HFF-Myc (cell line): ENCODE results near the gene ANGPTL2.

ENCODE experiments used
- DNase-seq: peaks from one replicate; pipeline ENCODE4 v3.0.0-alpha.2; 2011; ENCODE audit warnings: low read depth; ENCODE audit errors: extremely low read depth
- H3K4me3 ChIP-seq: replicated peaks from 2 replicates; pipeline ENCODE4 v1.5.1; 2011; ENCODE audit warnings: low read depth, mild to moderate bottlenecking, control low read depth, low read length
- CTCF ChIP-seq: IDR thresholded peaks from 2 replicates; pipeline ENCODE4 v1.5.1; 2012; ENCODE audit warnings: mild to moderate bottlenecking, low read depth, low read length, control low read depth; ENCODE audit errors: missing control alignments

The ANGPTL2 gene

GRCh38 chr9:127135056-127135745 lies 12.8 kb upstream of the ANGPTL2 start:
- DNase-seq = no peak
- no peak for TF ChIP-seq CTCF
- H3K4me3 ChIP-seq = no peak overlapping the region

DNA sequence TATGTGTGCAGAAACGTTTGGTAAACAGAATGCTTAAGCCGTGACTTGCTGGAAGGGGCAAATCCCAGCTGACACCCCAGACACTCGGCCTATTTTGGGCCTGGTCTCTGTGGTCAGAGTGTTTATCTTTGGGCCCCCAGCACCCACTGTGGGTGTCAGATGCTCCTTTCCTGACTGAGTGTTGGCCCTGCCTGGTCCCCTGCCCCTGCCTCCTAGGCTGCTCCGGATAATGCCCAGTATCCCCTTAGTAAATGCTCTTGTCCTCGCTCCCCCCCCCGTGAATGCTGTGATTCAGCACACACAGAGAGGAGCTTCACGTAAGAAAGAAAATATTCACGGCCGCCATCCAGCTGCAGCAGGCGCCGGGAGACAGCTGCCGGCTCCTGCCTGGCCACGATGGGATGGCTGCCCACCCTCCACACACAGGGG lies 11.3 kb upstream of the ANGPTL2 start:
- no peak overlapping the region for H3K4me3 ChIP-seq
- DNase-seq = no peak
- TF ChIP-seq CTCF = no peak

DNA sequence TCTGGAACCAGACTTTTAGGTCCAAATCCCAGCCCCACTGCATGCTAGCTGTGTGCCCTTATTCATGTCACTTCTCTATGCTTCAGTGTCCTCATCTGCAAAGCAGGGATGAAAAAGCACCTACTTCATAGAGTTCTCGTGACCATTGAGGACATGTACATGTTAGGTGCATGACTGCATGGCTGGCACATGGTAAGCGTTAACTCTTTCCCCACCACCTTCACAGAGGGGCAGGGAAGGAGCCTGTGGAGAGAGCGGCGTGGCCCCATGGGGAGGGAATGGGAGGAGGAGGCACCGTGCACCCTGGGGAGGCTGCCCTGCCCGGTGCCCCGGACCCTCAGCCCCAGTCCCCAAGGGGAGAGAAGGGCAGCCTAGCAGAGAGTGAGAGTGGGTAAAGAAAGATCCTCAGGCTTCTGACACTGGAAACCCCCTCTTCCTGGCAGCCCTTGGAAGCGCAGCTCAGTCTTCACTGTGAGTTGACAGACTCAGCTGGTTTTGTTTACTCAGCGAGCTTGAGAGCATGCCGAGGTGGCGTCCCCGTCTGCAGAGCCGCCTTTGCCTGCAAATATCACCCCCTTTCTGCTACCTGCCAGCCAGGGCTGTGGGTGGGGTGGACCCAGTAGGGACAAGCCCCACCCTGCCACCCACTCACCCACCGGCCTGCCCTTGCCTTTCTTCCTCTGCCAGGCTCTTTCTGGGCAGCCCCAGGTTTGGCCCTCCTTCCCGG lies 10.6 kb upstream of the ANGPTL2 start:
- no peak for DNase-seq
- TF ChIP-seq CTCF = no peak
- H3K4me3 ChIP-seq = no peak overlapping the region

GRCh38 chr9:127132375-127132774 lies 9.9 kb upstream of the ANGPTL2 start:
- H3K4me3 ChIP-seq = no peak overlapping the region
- TF ChIP-seq CTCF = no peak
- DNase-seq = no peak

DNA sequence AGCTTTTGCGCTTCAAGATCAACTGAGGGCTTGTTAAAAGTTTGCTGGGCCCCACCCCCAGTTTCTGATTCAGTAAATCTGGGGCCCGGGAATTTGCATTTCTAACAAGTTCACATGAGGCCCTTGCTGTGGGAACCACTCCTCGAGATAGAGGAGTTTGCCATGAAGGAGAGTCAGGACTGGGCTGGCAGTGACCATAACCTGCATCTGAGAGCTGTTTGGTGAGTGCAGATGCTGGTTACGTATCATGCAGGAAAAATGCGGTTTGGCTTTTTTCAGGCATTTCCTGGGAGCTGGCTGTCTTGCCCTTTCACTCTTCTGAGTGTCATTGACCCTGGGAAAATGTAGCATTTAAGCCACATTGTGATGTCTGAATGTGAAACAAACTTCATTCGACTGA lies 9.4 kb upstream of the ANGPTL2 start:
- H3K4me3 ChIP-seq = no peak overlapping the region
- no peak for DNase-seq
- TF ChIP-seq CTCF = no peak

- no peak overlapping the region for H3K4me3 ChIP-seq
- TF ChIP-seq CTCF = no peak
- DNase-seq = peak; percentile 78
Measured at GRCh38 chr9:127130661-127131538, 8.5 kb upstream of the ANGPTL2 start.
